Urinary bladder (tissue), 4 donors: ENCODE measurements around the gene CDK3. TPM values are rescaled to one million over a fixed set of nuclear protein-coding genes. Genes with fewer than 3 reads are reported as not detected.
A peak's percentile ranks its signal among the peaks of the same experiment; 100 is the strongest.

Source experiments
- DNase-seq: peaks from one replicate; pipeline ENCODE4 v3.0.0-alpha.2; 2015; ENCODE audit errors: extremely low spot score
- H3K27ac ChIP-seq: one replicate; pipeline ENCODE4 v1.5.1; 2013; ENCODE audit warnings: low read depth, mild to moderate bottlenecking, moderate library complexity
- H3K36me3 ChIP-seq: one replicate; pipeline ENCODE4 v1.6.1; 2013; ENCODE audit warnings: mild to moderate bottlenecking, moderate library complexity; ENCODE audit not compliant: insufficient read depth
- H3K4me1 ChIP-seq: one replicate; pipeline ENCODE4 v1.6.1; 2013; ENCODE audit warnings: mild to moderate bottlenecking, moderate library complexity; ENCODE audit not compliant: insufficient read depth
- H3K4me3 ChIP-seq: one replicate; pipeline ENCODE4 v1.5.1; 2013; ENCODE audit warnings: low read depth, low read length
- WGBS: extraction: QIAGEN DNeasy Blood & Tissue Kit; methylation state at CpG from one replicate; pipeline ENCODE4 v1.1.7; 2013; 5-methylcytosine and 5-hydroxymethylcytosine counted together
- polyA plus RNA-seq: library from polyadenylated mRNA; stranded (reverse); fragments of 200-250 nt; gene quantifications from one replicate; pipeline ENCODE4 v1.2.3, GENCODE V29; 2013
- total RNA-seq: library from RNA; depleted of rRNA; stranded (reverse); fragments of >200 nt; gene quantifications from one replicate; pipeline ENCODE4 v1.2.3, GENCODE V29; 2014
- donor health status: healthy with polysubstance abuse.
- donor health status: healthy.

The CDK3 gene
- total and polyA plus RNA-seq, 2 donors: 3.5 to 4.9 TPM

GRCh38 chr17:76048025-76048605 is 47.5 kb downstream of the CDK3 start:
- DNase-seq: no peak
- Histone ChIP-seq H3K4me1 (no peaks in the 10 kb centered on the region), H3K27ac (no peak overlapping the region), H3K4me3 (no peak overlapping the region), H3K36me3 (peaks cover 2% of the 10 kb centered on the region)
- WGBS: 78% methylated on average over 9 of the region's 9 CpGs

- DNase-seq: no peak
- Histone ChIP-seq H3K4me3 (no peak overlapping the region), H3K36me3 (peaks cover 2% of the 10 kb centered on the region), H3K27ac (no peak overlapping the region), H3K4me1 (no peaks in the 10 kb centered on the region)
- WGBS: 82% methylated on average over 9 of the region's 9 CpGs
These were observed 48.1 kb downstream of the CDK3 start for GRCh38 chr17:76048711-76049110.

DNA sequence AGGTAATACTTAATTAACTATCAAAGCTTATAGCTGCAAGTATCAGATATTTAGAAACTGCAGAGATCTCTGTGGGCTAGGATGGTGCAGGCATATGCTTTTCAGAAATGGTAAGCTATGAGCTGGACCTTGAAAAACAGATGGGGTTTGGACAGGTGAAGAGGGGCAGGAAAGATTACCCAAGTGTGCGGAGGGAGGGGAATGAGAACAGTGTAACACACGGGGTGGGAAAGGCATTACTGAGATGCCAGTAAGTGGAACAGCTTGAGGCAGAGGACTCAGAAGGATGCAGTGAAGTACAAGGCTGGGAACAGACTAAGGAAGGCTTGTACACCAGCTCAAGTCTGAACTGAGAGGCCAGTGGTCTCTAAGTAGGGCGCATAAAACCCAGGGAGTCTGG is 48.6 kb downstream of the CDK3 start:
- WGBS: 93% methylated on average over 3 of the region's 3 CpGs
- no peak overlapping the region for H3K27ac ChIP-seq
- DNase-seq: no peak
- no peaks in the 10 kb centered on the region for H3K4me1 ChIP-seq
- H3K4me3 ChIP-seq: no peak overlapping the region
- peaks cover 2% of the 10 kb centered on the region for H3K36me3 ChIP-seq

GRCh38 chr17:76049836-76050537 is 49.3 kb downstream of the CDK3 start:
- Histone ChIP-seq H3K4me1 (no peaks in the 10 kb centered on the region), H3K4me3 (no peak overlapping the region), H3K27ac (no peak overlapping the region), H3K36me3 (peaks cover 2% of the 10 kb centered on the region)
- WGBS: 94% methylated on average over 15 of the region's 15 CpGs
- DNase-seq: no peak

- 89% methylated on average over 11 of the region's 11 CpGs for WGBS
- no peak for DNase-seq
- peaks cover 4% of the 10 kb centered on the region for H3K36me3 ChIP-seq
- no peak overlapping the region for H3K27ac ChIP-seq
- no peaks in the 10 kb centered on the region for H3K4me1 ChIP-seq
- no peak overlapping the region for H3K4me3 ChIP-seq
These were observed 50.1 kb downstream of the CDK3 start for GRCh38 chr17:76050538-76051467.

- Histone ChIP-seq H3K27ac (no peak overlapping the region), H3K36me3 (peaks cover 4% of the 10 kb centered on the region), H3K4me3 (no peak overlapping the region), H3K4me1 (no peaks in the 10 kb centered on the region)
- no peak for DNase-seq
- 84% methylated on average over 6 of the region's 6 CpGs for WGBS
These were observed 50.9 kb downstream of the CDK3 start for GRCh38 chr17:76051561-76051960.

GRCh38 chr17:76053246-76054111 is 52.8 kb downstream of the CDK3 start:
- H3K4me3 ChIP-seq: no peak overlapping the region
- 79% methylated on average over 17 of the region's 17 CpGs for WGBS
- H3K27ac ChIP-seq: peak overlapping the region; percentile 88
- peaks cover 5% of the 10 kb centered on the region for H3K36me3 ChIP-seq
- no peaks in the 10 kb centered on the region for H3K4me1 ChIP-seq
- DNase-seq: no peak

GRCh38 chr17:76054112-76054476 is 53.4 kb downstream of the CDK3 start:
- 88% methylated on average over 4 of the region's 4 CpGs for WGBS
- peak overlapping the region; percentile 88 for H3K27ac ChIP-seq
- H3K36me3 ChIP-seq: peaks cover 7% of the 10 kb centered on the region
- H3K4me1 ChIP-seq: no peaks in the 10 kb centered on the region
- DNase-seq: no peak
- H3K4me3 ChIP-seq: no peak overlapping the region

Other genes with a start within 250 kb of the CDK3 start
- gene GALK1, start 235.7 kb upstream of the CDK3 start, total RNA-seq: 11.3 TPM
- gene GALK1, start 235.7 kb upstream of the CDK3 start, polyA plus RNA-seq: 43.0 TPM
- gene UNK, start 216.0 kb upstream of the CDK3 start, total RNA-seq: 58.1 TPM
- gene UNK, start 216.0 kb upstream of the CDK3 start, polyA plus RNA-seq: 29.1 TPM
- gene UNC13D, start 156.5 kb upstream of the CDK3 start, total RNA-seq: 10.6 TPM
- gene UNC13D, start 156.5 kb upstream of the CDK3 start, polyA plus RNA-seq: 13.0 TPM
- gene WBP2, start 145.5 kb upstream of the CDK3 start, total RNA-seq: 16.2 TPM
- gene WBP2, start 145.5 kb upstream of the CDK3 start, polyA plus RNA-seq: 142 TPM
- 28.9 TPM for gene TRIM47, start 122.3 kb upstream of the CDK3 start, total RNA-seq
- gene TRIM47, start 122.3 kb upstream of the CDK3 start, polyA plus RNA-seq: 55.8 TPM
- gene TRIM65, start 103.9 kb upstream of the CDK3 start, total RNA-seq: 15.2 TPM
- 21.5 TPM for gene TRIM65, start 103.9 kb upstream of the CDK3 start, polyA plus RNA-seq
- gene MRPL38, start 96.0 kb upstream of the CDK3 start, total RNA-seq: 18.3 TPM
- 61.3 TPM for gene MRPL38, start 96.0 kb upstream of the CDK3 start, polyA plus RNA-seq
- gene FBF1, start 59.8 kb upstream of the CDK3 start, total RNA-seq: 10.7 TPM
- gene FBF1, start 59.8 kb upstream of the CDK3 start, polyA plus RNA-seq: 7.9 TPM
- 76.0 TPM for gene ACOX1, start 21.7 kb upstream of the CDK3 start, total RNA-seq
- 15.1 TPM for gene ACOX1, start 21.7 kb upstream of the CDK3 start, polyA plus RNA-seq
- 13.9 TPM for gene TEN1, start 21.6 kb upstream of the CDK3 start, total RNA-seq
- gene TEN1, start 21.6 kb upstream of the CDK3 start, polyA plus RNA-seq: 16.2 TPM
- 12.5 TPM for gene EVPL, start 26.5 kb downstream of the CDK3 start, total RNA-seq
- 9.0 TPM for gene EVPL, start 26.5 kb downstream of the CDK3 start, polyA plus RNA-seq
- 34.7 TPM for gene SRP68, start 71.7 kb downstream of the CDK3 start, total RNA-seq
- 54.8 TPM for gene SRP68, start 71.7 kb downstream of the CDK3 start, polyA plus RNA-seq
- not detected for gene GALR2, start 73.9 kb downstream of the CDK3 start, total RNA-seq
- gene GALR2, start 73.9 kb downstream of the CDK3 start, polyA plus RNA-seq: 0.09 TPM
- not detected for gene ZACN, start 78.3 kb downstream of the CDK3 start, total RNA-seq
- 2.2 TPM for gene ZACN, start 78.3 kb downstream of the CDK3 start, polyA plus RNA-seq
- 75.3 TPM for gene EXOC7, start 102.9 kb downstream of the CDK3 start, total RNA-seq
- gene EXOC7, start 102.9 kb downstream of the CDK3 start, polyA plus RNA-seq: 74.8 TPM
- gene FOXJ1, start 140.4 kb downstream of the CDK3 start, total RNA-seq: 0.90 TPM
- gene FOXJ1, start 140.4 kb downstream of the CDK3 start, polyA plus RNA-seq: 1.4 TPM
- 1.9 TPM for gene RNF157, start 239.6 kb downstream of the CDK3 start, total RNA-seq
- gene RNF157, start 239.6 kb downstream of the CDK3 start, polyA plus RNA-seq: 5.8 TPM